Nephron (organoid): ENCODE data around the gene FAM9C.

Source experiments
- H3K27ac Mint-ChIP-seq, 3 experiments: 2 replicates each; pipeline ENCODE4 v1.8.0; 2020; ENCODE audit warnings: mixed read lengths in 3 of 3, mild to moderate bottlenecking in 2 of 3, moderate library complexity in 1 of 3
- H3K27me3 Mint-ChIP-seq: 2 replicates; pipeline ENCODE4 v1.8.0; 2021; ENCODE audit warnings: low read depth, mild to moderate bottlenecking, moderate library complexity, mixed read lengths
- H3K36me3 Mint-ChIP-seq: 2 replicates; pipeline ENCODE4 v1.8.0; 2020; ENCODE audit warnings: low read depth, mixed read lengths
- H3K4me1 Mint-ChIP-seq: 2 replicates; pipeline ENCODE4 v1.8.0; 2020; ENCODE audit warnings: mixed read lengths
- H3K4me3 Mint-ChIP-seq, 3 experiments: 2 replicates each; pipeline ENCODE4 v1.8.0; 2020; ENCODE audit warnings: mild to moderate bottlenecking in 3 of 3, mixed read lengths in 3 of 3, moderate library complexity in 2 of 3
- H3K9me3 Mint-ChIP-seq: 2 replicates; pipeline ENCODE4 v1.8.0; 2020; ENCODE audit warnings: mixed read lengths
- TF ChIP-seq, protein P1 (sequence below), 3 experiments: fragments of 200-600 bp; sonication (generic); IDR thresholded peaks; one replicate each; pipeline ENCODE4 v1.5.0; 2021; ENCODE audit warnings: antibody characterized with exemption in 3 of 3; ENCODE audit not compliant: unreplicated experiment in 3 of 3

Gene FAM9C

DNA sequence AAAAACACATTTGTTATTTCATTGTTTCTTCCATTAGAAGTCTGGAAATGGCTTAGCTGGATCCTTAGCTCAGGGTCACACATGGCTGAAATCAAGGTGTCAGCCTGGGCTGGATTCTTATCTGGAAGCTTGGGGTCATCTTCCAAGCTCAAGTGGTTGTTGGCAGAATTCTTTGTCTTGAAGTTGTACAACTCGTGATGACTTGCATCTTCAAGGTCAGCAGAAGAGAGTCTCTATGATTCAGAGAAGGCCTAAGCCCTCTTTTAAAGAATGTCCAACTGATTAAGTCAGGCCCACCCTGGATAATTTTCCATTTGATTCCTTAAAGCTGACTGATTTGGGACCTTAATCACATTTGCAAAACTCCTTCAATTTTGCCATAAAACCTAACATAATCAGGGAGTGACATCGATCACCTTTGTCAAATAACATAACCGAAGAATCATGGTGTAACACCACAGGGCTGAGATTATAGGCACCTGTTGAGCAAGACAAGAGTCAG lies 47.4 kb downstream of the FAM9C start:
- H3K4me1 Mint-ChIP-seq = peaks cover 51% of the 10 kb centered on the region
- peaks cover 5% of the 10 kb centered on the region for H3K9me3 Mint-ChIP-seq
- peak overlapping the region in 1 of 3 experiments; percentile 81 for H3K27ac Mint-ChIP-seq
- no peak overlapping the region for H3K4me3 Mint-ChIP-seq
- TF ChIP-seq, protein P1, sequence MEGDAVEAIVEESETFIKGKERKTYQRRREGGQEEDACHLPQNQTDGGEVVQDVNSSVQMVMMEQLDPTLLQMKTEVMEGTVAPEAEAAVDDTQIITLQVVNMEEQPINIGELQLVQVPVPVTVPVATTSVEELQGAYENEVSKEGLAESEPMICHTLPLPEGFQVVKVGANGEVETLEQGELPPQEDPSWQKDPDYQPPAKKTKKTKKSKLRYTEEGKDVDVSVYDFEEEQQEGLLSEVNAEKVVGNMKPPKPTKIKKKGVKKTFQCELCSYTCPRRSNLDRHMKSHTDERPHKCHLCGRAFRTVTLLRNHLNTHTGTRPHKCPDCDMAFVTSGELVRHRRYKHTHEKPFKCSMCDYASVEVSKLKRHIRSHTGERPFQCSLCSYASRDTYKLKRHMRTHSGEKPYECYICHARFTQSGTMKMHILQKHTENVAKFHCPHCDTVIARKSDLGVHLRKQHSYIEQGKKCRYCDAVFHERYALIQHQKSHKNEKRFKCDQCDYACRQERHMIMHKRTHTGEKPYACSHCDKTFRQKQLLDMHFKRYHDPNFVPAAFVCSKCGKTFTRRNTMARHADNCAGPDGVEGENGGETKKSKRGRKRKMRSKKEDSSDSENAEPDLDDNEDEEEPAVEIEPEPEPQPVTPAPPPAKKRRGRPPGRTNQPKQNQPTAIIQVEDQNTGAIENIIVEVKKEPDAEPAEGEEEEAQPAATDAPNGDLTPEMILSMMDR (IDR thresholded peaks at IDR 0.05; ENCODE audit: unreplicated experiment in 3 of 3) = no peak
- no peaks in the 10 kb centered on the region for H3K27me3 Mint-ChIP-seq
- no peaks in the 10 kb centered on the region for H3K36me3 Mint-ChIP-seq

DNA sequence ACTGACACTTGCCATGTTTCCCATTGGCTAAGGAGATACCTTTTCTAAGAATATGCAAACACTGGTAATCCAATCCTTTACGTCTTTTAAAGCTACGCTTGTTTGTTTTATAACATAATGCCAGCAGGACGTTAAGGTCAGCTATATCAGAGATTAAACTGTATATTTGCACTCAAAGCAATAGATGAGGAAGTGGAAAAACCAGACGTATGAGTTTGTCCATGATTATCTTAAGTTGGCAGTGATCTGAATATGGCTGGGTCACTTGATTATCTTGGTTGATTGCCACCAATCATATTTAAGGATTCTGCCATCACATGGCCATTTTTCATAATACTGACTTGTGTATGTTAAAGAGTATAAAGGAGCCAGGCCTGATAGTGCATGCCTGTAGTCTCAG lies 50.1 kb downstream of the FAM9C start:
- H3K36me3 Mint-ChIP-seq = no peaks in the 10 kb centered on the region
- peaks cover 7% of the 10 kb centered on the region for H3K9me3 Mint-ChIP-seq
- TF ChIP-seq, protein P1 (IDR thresholded peaks at IDR 0.05; ENCODE audit: unreplicated experiment in 3 of 3) = no peak
- peak overlapping the region in 1 of 3 experiments; percentile 87 for H3K27ac Mint-ChIP-seq
- H3K27me3 Mint-ChIP-seq = no peaks in the 10 kb centered on the region
- peaks cover 32% of the 10 kb centered on the region for H3K4me1 Mint-ChIP-seq
- no peak overlapping the region for H3K4me3 Mint-ChIP-seq

DNA sequence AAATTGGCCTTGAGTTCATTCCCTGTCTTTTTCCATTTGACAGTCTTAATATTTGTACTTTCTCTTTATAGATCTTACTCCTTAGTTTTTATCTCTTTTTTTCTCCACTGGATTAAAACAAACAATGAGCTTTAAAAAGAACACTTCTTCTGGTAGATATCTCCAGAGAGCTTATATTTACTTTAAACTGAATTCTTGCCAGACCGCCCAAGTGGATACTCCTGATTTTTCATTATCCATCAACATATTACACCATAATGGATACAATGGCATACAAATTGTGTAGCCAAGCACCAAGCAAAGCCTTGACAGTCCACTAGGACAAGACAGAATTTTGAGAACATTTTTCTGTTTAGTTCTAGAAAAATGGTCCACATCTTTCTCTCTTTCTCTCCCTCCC lies 50.6 kb downstream of the FAM9C start:
- peak overlapping the region in 2 of 3 experiments; percentile 67 to 87 for H3K27ac Mint-ChIP-seq
- no peak overlapping the region for H3K4me3 Mint-ChIP-seq
- peaks cover 35% of the 10 kb centered on the region for H3K4me1 Mint-ChIP-seq
- no peaks in the 10 kb centered on the region for H3K36me3 Mint-ChIP-seq
- no peaks in the 10 kb centered on the region for H3K27me3 Mint-ChIP-seq
- H3K9me3 Mint-ChIP-seq = peaks cover 7% of the 10 kb centered on the region
- TF ChIP-seq, protein P1 (IDR thresholded peaks at IDR 0.05; ENCODE audit: unreplicated experiment in 3 of 3) = no peak

DNA sequence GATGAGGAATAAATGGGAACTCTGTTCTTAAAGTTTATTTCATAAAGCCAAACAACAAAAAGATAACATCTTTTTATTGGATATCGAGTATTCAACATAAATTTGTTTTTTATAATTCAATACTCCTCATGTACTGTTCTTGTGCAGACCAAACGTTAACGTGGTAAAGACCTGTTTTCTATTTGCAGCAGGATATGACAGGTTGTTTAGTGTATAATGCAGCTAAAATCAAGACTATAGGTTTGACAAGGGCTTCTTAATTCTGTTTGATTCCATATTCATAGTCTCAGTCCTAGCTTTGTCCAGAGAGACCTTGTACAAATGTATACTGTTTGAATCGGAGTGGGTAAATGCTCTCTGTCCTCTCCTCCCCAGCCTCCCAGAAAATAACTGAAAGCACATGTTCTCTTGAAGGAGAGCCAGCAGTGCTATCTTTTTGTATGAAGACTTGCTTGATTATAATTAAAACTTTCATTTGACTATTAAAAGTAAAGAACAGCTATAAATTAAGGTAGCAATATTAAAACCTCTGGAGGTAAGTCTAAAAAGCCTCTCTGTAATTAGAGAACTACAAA lies 51.8 kb downstream of the FAM9C start:
- no peak overlapping the region for H3K4me3 Mint-ChIP-seq
- H3K9me3 Mint-ChIP-seq = peaks cover 7% of the 10 kb centered on the region
- TF ChIP-seq, protein P1 (IDR thresholded peaks at IDR 0.05; ENCODE audit: unreplicated experiment in 3 of 3) = no peak
- peaks cover 26% of the 10 kb centered on the region for H3K4me1 Mint-ChIP-seq
- H3K36me3 Mint-ChIP-seq = no peaks in the 10 kb centered on the region
- H3K27ac Mint-ChIP-seq = peak overlapping the region; percentile 63 to 87 (median 84)
- no peaks in the 10 kb centered on the region for H3K27me3 Mint-ChIP-seq

DNA sequence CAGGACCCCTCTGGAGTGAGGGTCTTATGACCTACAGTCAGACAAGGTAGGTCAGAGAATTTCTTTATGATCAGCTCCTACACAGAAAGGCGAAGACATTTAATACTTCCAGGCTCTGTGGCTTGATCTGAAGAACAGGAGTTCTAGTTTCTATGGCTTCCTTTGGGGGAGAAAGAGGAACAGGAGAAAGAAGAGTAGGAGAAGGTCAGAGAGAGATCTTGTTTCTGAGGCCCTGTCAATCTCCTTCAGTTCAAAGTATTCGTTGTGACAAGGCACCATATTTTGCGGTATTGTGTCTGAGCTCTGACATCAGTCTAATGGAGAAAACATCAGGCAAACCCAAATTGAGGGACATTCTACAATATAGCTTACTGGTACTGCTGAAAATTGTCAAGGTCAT lies 52.8 kb downstream of the FAM9C start:
- H3K9me3 Mint-ChIP-seq = peaks cover 13% of the 10 kb centered on the region
- H3K4me3 Mint-ChIP-seq = no peak overlapping the region
- no peaks in the 10 kb centered on the region for H3K36me3 Mint-ChIP-seq
- no peaks in the 10 kb centered on the region for H3K27me3 Mint-ChIP-seq
- TF ChIP-seq, protein P1 (IDR thresholded peaks at IDR 0.05; ENCODE audit: unreplicated experiment in 3 of 3) = no peak
- H3K27ac Mint-ChIP-seq = peak overlapping the region; percentile 4 to 25 (median 25)
- peaks cover 24% of the 10 kb centered on the region for H3K4me1 Mint-ChIP-seq

- TF ChIP-seq, protein P1 (IDR thresholded peaks at IDR 0.05; ENCODE audit: unreplicated experiment in 3 of 3) = no peak
- Mint-ChIP-seq H3K36me3 (no peaks in the 10 kb centered on the region), H3K27ac (peak overlapping the region; percentile 70 to 85 (median 74)), H3K9me3 (peaks cover 20% of the 10 kb centered on the region), H3K27me3 (no peaks in the 10 kb centered on the region), H3K4me3 (no peak overlapping the region), H3K4me1 (peaks cover 37% of the 10 kb centered on the region)
Observed at GRCh38 chrX:12989461-12989860, 55.0 kb downstream of the FAM9C start.
